Measurements from ENCODE around the gene ELP2.
"Not testable (repeated sequence)": the region's sequence is repeated elsewhere in the genome, so short reads cannot be mapped to it uniquely, and the experiment has no call there.

Gene ELP2, protein sequence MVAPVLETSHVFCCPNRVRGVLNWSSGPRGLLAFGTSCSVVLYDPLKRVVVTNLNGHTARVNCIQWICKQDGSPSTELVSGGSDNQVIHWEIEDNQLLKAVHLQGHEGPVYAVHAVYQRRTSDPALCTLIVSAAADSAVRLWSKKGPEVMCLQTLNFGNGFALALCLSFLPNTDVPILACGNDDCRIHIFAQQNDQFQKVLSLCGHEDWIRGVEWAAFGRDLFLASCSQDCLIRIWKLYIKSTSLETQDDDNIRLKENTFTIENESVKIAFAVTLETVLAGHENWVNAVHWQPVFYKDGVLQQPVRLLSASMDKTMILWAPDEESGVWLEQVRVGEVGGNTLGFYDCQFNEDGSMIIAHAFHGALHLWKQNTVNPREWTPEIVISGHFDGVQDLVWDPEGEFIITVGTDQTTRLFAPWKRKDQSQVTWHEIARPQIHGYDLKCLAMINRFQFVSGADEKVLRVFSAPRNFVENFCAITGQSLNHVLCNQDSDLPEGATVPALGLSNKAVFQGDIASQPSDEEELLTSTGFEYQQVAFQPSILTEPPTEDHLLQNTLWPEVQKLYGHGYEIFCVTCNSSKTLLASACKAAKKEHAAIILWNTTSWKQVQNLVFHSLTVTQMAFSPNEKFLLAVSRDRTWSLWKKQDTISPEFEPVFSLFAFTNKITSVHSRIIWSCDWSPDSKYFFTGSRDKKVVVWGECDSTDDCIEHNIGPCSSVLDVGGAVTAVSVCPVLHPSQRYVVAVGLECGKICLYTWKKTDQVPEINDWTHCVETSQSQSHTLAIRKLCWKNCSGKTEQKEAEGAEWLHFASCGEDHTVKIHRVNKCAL

DNA sequence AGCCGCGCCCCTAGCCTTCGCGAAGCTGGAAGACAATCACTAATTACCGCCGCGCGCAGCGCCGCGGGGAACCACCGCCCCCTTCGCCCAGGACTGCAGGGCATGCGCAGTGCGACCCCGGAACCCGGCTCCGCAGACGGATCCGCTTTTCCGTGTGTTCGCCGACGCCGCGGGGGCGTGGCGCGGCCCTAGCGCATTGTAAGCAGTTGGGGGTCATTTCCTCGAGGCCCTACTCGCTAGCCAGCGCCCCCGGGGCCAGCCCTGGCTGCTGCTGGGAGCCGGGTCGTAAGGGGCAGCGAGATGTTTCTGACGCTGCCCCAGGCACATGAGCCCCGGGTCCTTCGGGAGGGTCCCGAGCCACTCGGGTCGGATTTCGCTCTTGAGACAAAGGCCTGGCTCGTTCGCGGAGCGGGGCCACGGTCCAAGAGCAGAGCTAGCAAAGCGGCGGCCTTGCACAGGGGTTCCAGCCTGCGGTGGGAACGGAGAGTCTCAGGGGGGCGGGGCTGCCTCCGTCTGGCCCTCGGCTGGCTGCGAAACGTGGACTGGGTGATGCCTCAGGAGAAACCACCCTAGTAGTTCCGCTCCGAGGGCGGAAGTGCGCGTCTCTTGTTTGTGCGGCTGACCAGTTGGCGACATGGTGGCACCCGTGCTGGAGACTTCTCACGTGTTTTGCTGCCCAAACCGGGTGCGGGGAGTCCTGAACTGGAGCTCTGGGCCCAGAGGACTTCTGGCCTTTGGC, at the start of gene ELP2, which contains the start of gene SLC39A6:
Gene ELP2, plus strand, starts transcription at position 600 of the 739 bp plus-strand sequence. Its CDS starts 35 bp downstream, at position 635.
Gene SLC39A6, minus strand, starts transcription at position 41 of the 739 bp plus-strand sequence. CDS start 2,333 bp downstream, outside the sequence.
- peak; percentile 92 for DNase-seq

DNA sequence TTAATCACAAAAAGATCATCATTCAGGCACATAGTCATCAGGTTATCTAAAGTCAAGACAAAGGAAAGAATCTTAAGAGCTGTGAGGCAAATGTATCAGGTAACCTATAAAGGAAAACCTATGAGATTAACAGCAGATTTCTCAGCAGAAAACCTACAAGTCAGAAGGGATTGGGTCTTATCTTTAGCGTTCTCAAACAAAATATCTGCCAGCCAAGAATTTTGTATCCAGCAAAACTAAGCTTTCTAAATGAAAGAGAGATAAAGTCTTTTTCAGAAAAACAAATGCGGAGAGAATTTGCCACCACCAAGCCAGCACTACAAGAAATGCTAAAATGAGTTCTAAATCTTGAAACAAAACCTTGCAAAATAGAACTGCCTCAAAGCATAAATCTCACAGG, 48.6 kb upstream of the ELP2 start:
- not testable (repeated sequence) for DNase-seq

DNA sequence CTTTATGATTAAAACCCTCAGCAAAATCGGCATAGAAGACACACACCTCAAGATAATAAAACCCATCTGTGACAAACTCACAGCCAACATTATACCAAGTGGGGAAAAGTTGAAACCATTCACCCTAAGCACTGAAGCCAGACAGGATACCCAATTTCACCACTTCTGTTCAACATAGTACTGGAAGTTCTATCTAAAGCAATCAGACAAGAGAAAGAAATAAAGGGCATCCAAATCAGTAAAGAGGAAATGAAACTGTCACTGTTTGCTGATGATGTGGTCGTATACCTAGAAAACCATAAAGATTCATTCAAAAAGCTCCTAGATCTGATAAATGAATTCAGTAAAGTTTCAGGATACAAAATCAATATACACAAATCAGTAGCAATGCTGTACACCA, 46.0 kb upstream of the ELP2 start:
- DNase-seq, result no peak

DNA sequence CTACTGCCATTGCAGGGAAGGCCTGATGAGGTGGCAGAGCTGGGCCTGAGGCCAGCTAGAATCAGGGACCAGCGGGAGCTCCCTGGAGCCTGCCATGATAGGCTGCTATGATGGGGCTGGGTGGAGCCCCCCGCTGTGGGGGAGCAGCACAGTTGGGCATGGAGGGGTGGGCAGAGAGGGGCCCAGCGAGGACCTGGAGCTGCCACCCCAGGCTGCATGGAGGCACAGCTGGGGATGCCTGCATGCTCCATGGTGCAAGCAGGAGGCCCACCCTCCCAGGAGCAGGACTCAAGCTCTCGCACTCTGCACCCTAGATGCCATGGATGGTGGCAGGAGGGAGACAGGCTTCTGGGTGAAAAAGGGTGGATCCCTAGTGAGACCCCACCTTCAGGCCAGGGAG, 44.5 kb upstream of the ELP2 start:
- no peak for DNase-seq

DNA sequence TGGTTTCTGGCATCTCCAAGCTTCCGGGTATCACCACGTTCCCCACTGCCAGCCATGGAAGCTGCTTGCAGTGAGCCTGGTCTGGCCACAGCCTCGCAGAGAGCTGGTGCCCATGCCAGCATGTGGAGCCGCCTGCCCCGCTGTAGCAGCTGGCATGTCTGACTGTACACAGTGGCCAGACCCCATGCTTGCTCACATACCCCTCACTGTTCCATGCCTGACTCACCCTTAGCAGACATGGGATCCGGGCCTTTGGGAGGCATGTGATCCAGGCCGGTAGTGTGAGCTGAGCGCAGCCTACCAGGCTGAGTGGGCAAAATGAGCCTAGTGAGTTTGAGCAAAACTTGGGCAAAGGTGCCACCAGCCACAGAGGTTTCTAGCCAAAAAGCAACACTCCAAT, 43.5 kb upstream of the ELP2 start:
- no peak for DNase-seq

DNA sequence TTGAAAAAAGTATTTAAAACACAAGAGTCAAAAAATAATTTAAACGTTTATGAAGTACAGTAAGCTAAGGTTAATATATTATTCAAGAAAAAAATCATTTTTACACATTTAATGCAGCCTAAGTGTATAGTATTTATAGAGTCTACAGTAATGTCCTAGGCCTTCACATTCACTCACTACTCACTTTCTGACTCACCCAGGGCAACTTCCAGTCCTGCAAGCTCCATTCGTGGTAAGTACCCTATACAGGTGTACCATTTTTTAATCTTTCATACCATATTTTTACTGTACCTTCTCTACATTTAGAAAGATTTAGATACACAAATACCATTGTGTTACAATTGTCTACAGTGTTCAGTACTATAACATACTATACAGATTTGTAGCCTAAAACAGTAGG, 41.4 kb upstream of the ELP2 start:
- no peak for DNase-seq

DNA sequence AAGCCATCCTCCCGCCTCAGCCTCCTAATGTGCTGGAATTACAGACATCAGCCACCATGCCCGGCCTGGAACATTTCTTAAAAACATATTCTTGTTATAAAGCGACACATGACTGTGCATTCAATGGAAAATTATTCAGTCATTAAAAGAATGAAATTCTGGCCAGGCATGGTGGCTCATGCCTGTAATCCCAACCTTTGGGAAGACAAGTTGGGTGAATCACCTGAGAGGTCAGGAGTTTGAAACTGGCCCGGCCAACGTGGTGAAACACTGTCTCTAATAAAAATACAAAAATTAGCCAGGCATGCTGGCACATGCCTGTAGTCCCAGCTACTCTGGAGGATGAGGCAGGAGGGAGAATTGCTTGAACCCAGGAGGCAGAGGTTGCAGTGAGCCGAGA, 40.7 kb upstream of the ELP2 start:
- no peak for DNase-seq

DNA sequence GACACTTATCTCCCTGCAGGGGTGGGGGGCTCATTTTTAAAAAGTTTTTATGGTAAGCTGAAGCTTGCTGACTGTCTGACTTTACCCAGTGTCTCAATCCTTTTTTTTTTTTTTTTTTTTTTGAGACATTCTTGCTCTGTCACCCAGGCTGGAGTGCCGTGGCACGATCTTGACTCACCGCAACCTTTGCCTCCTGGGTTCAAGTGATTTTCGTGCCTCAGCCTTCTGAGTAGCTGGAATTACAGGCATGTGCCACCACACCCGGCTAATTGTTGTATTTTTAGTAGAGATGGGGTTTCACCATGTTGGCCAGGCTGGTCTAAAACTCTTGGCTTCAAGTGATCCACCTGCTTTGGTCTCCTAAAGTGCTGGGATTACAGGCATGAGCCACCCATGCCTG, 37.6 kb upstream of the ELP2 start:
- DNase-seq, result peak; percentile 8

DNA sequence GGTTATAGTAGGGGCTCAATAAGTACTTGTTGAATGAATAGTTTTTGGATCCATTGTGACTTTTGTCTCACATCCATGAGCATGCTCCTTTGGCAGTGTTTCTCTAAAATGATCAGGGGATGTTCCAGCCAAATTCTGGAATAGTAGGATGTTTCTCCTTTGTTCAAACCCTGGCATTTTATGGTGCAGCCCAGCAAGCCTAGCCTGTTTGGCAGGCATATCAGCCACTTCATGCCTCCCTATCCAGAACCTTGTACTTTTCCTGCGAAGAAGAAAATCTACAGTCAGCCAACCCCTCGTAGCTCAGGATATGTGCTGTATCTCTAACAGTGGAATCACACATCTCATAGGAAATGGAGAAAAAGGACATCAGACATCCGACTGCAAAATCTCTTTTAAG, 35.3 kb upstream of the ELP2 start:
- DNase-seq, result no peak

DNA sequence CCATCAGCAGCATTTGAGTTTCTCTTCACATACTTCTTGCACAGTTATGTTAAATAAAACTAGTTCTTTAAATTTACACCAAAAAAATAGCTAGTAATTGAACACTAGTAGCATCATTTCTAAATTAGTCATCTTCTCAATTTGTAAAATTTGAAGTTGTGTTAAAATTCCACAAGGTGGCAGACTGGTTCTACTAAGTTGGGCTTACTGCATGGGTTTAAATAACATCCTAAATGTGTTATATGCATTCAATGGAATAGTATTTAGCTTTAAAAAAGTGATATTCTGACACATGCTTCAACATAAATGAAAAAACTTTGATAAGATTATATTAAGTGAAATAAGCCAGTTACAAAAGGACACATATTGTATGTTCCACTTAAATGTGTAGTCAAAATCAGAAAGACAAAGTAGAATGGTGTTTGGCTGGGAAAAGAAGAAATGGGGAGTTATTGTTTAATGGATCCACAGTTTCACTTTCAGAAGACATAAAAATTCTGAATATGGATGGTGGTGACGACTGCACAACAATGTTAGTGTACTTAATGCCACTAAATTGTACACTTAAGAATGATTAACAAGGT, 33.7 kb upstream of the ELP2 start:
- peak; percentile 69 for DNase-seq

DNA sequence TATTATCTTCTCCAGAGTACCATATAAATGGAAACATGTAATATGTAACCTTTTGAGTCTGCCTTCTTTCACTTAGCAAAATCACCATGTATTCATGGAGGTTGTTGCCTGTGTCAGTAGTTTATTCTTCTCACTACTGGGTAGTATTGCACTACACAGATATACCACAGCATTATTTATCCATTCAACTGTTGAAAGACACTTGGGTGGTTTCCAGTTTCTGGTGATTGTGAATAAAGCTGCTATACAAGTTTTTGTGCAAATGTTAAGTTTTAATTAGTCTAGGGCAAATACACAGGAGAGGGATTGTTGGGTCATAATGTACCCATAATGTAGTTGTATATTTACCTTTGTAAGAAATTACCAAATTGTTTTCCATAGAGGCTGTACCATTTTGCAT, 32.7 kb upstream of the ELP2 start:
- DNase-seq, result no peak

DNA sequence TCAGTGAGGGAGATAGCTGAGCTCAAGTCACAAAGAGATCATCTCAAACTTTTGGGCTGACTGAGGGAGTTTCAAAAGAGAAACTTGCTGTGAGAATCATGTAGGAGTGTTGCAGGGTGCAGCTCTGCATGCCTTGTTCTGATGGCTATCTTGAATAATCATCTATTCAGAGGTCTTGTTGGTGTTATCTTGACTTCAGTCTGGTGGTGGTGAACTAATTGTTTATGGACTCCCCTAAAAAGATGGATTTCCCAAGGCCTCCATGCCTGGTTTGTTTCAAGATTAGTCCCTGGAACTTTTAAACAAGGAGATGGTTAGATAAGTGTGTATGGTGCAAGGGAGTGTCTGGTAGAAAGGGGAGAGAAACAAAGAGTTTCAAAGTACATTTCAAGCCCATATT, 30.4 kb upstream of the ELP2 start:
- no peak for DNase-seq

DNA sequence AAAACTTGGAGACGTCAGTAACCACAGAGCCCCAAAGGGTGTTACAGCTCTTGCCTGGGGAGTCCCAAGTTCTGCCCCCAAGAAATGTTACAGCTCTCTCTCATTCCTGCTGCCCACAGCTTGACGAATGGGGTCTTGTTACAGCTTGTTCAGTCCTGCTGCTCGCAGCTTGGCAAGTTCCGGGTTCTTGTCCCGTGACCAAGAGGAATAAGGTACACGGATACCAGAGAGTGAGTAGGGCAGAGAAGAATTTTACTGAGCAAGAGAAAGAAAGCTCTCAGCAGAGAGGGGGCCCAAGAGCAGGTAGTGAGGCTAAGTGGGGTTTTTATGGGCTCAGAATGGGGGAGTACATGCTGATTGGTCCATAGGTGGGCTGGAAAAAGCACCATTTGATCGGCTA, 27.8 kb upstream of the ELP2 start:
- DNase-seq, result no peak

DNA sequence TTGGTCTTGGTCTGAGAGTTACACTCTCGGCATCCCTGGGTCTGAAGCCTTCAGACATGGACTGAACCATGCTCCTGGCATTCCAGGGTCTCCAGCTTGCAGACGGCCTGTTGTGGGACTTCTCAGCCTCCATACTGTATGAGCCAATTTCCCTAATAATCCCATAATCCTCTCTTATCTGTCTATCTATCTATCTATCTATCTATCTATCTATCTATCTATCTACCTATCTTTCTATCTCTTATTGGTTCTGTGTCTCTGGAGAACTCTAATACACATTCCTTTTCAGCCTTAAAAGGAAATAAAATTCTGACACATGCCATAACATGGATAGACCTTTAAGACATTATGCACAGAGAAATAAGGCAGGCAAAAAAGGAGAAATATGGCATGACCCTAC, 24.9 kb upstream of the ELP2 start:
- no peak for DNase-seq

DNA sequence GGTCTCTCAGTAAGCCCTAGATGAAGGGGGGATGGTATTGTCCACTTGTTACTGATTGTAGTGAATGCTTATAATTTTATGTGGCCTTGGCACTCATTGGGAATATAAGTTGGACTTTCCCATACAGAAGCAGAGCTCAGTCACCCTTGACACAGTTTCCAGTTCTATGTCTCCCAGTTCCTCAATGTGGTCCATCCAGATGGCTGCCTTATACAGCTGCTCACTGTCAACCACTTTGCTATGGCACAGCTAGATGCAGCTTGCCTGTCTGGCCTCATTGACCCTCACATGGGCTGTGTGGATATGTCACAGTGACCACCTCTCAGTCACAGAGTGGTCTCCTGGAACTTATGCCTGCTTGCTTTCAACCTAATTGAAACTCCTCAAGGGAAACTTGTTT, 22.2 kb upstream of the ELP2 start:
- DNase-seq, result no peak

DNA sequence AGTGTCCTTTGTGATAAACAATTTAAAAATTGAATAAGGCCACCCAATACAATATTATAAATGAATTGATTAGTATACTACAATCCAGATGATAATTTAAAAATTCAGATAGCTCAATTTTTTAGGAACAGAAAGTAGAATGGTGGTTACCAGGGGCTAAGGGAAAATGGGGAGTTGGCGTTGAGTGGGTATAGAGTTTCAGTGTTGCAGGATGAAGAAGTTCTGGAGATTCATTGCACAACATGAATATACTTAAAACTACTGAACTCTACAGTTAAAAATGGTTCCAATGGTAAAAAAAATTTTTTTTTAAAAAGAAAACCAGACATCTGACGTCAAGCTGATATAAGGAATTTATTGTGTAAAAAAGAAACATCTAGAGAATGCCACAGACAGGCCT, 21.5 kb upstream of the ELP2 start:
- DNase-seq, result no peak

DNA sequence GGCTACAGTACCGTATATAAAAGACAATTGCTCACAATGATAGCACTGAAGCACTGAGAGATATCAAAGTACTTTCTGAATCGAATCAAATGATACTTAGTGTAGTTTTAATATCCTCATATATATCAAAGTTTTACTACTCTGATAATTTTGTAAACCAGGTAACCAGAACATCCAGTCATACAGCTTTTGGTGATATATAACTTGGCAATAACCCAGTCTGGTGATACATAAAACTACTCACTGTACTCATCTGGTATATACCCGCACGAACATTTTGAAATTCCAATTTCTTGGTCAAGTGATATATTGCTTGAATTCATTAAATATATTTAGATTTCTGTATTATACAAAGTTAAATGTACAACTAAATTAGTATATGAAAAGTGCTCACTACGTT, 21.1 kb upstream of the ELP2 start:
- DNase-seq, result no peak

DNA sequence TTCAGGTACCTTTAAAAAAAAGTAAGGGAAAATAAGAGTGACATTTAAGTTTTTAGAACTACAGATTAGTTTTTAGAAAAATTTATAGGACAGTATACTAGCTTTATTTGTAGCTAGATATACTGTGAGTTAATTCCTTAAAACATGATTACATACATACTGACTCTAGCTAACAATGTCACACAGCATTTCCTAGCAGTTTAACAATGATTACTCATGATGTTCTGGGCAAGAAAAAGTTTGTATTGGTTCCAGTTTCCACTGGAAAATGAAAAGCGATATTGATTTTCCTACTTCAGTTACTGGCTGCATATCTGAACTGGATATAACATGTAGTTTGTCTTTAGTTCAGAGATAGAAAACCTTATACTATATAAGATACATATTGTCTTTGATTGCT, 20.0 kb upstream of the ELP2 start:
- DNase-seq, result no peak

DNA sequence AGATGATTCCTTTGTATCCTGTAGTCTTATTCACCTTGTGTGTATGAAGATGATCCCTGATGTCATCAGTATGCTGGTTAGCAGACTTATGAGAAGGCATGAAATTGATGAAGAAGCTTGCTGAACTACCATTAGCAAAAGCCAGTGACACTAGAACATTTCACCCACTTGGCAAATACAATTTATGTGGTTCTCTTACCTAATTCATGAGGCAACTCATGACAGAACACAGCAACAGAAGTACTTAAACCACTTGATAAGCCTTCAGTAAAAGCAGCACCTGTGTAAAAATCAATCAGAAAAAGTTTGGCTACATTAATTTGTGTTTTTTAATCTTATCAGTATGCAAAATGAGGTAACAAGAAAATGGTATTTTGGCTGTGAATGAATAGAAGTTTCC, 17.4 kb upstream of the ELP2 start:
- no peak for DNase-seq

DNA sequence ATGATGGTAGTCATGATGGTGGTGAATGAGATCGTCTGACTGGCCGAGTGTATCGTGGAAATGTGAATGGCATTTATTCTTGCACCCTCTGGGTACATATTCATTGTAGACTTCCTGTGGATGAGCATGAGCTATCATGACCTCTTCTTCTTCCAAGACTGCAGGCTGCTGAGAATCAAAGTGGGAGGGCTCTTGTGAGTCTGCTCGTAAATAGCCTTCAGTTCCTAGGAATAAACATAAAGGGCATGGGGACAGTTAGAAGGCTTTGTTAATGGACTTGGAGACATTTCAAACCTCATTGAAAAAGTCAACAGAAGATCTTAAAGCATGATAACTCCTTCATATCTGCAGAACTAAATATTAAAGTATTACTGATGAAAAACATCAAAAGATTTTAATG, 15.4 kb upstream of the ELP2 start:
- DNase-seq, result no peak

DNA sequence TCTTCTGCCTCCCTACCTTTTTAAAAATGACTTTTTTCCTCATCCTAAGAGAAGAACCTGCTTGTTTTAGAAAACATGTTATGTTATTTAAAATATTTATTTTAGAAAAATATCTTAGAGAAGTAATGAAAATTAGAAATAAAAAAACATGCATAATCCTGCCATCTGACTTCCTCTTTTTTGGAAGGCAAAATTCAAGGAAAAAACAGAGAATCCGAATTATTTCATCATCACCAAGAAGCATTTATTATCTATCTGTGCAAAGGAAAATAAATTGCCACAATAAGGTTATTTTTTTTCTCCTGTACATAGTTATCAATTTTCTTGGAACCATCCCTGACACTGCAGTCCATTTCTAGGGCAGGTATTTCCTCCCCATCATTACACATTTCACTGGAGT, 15.0 kb upstream of the ELP2 start:
- DNase-seq, result no peak

DNA sequence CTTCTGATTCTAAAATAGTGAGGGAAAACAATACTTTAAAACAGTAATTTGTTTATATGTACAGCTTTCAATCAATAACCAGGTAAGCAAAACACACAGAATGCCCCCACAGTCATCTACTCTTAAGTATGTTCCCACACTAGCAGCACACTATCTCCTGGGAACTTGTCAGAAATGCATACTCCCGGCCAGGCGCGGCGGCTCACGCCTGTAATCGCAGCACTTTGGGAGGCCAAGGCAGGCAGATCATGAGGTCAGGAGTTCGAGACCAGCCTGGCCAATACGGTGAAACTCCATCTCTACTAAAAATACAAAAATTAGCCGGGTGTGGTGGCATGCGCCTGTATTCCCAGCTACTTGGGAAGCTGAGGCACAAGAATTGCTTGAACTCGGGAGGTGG, 12.9 kb upstream of the ELP2 start:
- not testable (repeated sequence) for DNase-seq

DNA sequence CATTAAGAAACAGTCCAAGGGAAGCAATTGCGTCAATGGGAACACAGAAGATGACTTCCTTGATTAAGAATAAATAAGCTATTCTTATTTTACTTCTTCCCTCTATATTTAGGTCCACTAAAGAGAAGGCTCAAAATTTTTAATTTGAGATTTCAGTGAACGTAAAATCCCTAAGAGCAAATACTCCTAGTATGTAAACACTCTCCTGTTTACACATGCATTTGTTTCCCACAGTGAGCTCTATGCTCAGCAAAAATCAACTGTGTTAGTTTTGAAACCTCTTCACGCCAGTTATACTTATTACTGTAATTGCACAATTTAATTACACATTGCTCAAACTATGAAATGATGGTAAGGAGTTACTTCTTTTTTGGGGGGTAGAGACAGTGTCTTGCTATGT, 9.4 kb upstream of the ELP2 start:
- no peak for DNase-seq
